SU-DHL-6 (cell line): ENCODE results near the gene DCBLD2.

Experiments
- H2AFZ ChIP-seq: fragments of 200-600 bp; sonication (generic); 2 replicates; pipeline ENCODE4 v1.6.1; 2014; ENCODE audit warnings: low read depth, mild to moderate bottlenecking, moderate library complexity, mixed read lengths, antibody characterized with exemption, low read length; ENCODE audit not compliant: severe bottlenecking
- H3F3A ChIP-seq: fragments of 200-600 bp; shearing (Covaris generic); 2 replicates; pipeline ENCODE4 v1.6.0; 2016; ENCODE audit warnings: antibody characterized with exemption, mild to moderate bottlenecking; ENCODE audit not compliant: insufficient read depth
- H3K27ac ChIP-seq: fragments of 200-600 bp; sonication (generic); 2 replicates; pipeline ENCODE4 v1.5.1; 2016; ENCODE audit warnings: low read depth, mild to moderate bottlenecking, low read length, moderate library complexity, mixed read lengths
- H3K27me3 ChIP-seq: fragments of 200-600 bp; sonication (generic), shearing (Covaris generic); 2 replicates; pipeline ENCODE4 v1.6.0; 2014; ENCODE audit warnings: mild to moderate bottlenecking, low read length
- H3K36me3 ChIP-seq: fragments of 200-600 bp; sonication (generic); 2 replicates; pipeline ENCODE4 v1.6.1; 2014; ENCODE audit warnings: mild to moderate bottlenecking, low read length, mixed read lengths
- H3K4me2 ChIP-seq: fragments of 300-600, 200-600 bp; shearing (Covaris generic), sonication (generic); 2 replicates; pipeline ENCODE4 v1.6.0; 2014; ENCODE audit warnings: low read length, low read depth, mild to moderate bottlenecking; ENCODE audit not compliant: poor library complexity, severe bottlenecking
- H3K4me3 ChIP-seq: fragments of 200-600 bp; sonication (generic); 2 replicates; pipeline ENCODE4 v1.5.1; 2014; ENCODE audit warnings: antibody characterized with exemption, low read length, mild to moderate bottlenecking, mixed read lengths; ENCODE audit not compliant: insufficient read depth, poor library complexity, severe bottlenecking
- H3K79me2 ChIP-seq: fragments of 200-600 bp; sonication (generic); 2 replicates; pipeline ENCODE4 v1.6.1; 2014; ENCODE audit warnings: mild to moderate bottlenecking, low read length, moderate library complexity; ENCODE audit not compliant: insufficient read depth
- H3K9ac ChIP-seq: fragments of 200-600 bp; sonication (generic); 2 replicates; pipeline ENCODE4 v1.7.0; 2014; ENCODE audit warnings: mild to moderate bottlenecking, low read length
- H3K9me2 ChIP-seq: fragments of 200-600 bp; sonication (generic); replicated peaks from 2 replicates; pipeline ENCODE4 v1.6.1; 2014; ENCODE audit warnings: low read length; ENCODE audit not compliant: insufficient read depth
- H3K9me3 ChIP-seq: fragments of 200-600 bp; sonication (generic); 2 replicates; pipeline ENCODE4 v1.6.1; 2014; ENCODE audit warnings: low read length, mixed read lengths; ENCODE audit not compliant: insufficient read depth
- H4K20me1 ChIP-seq: fragments of 200-600 bp; sonication (generic); 2 replicates; pipeline ENCODE4 v1.6.1; 2014; ENCODE audit warnings: low read depth, mild to moderate bottlenecking, antibody characterized with exemption, low read length, moderate library complexity, mixed read lengths
- EZH2phosphoT487 ChIP-seq: fragments of 200-600 bp; sonication (generic), shearing (Covaris generic); conservative IDR thresholded peaks from 2 replicates; pipeline ENCODE4 v1.6.1; 2018; ENCODE audit warnings: mild to moderate bottlenecking, antibody characterized with exemption, low read length, moderate library complexity, mixed read lengths
- TF ChIP-seq, protein P1 (sequence below): fragments of 200-600 bp; sonication (generic); IDR thresholded peaks from one replicate; pipeline ENCODE4 v1.5.1; 2017; ENCODE audit warnings: antibody characterized with exemption, mild to moderate bottlenecking, low read length, moderate library complexity; ENCODE audit not compliant: insufficient read depth, poor library complexity, severe bottlenecking

DCBLD2 gene

GRCh38 chr3:98814817-98815420 is 86.6 kb downstream of the DCBLD2 start:
- Histone ChIP-seq H2AFZ (no peak overlapping the region), H3K27ac (no peak overlapping the region)

DNA sequence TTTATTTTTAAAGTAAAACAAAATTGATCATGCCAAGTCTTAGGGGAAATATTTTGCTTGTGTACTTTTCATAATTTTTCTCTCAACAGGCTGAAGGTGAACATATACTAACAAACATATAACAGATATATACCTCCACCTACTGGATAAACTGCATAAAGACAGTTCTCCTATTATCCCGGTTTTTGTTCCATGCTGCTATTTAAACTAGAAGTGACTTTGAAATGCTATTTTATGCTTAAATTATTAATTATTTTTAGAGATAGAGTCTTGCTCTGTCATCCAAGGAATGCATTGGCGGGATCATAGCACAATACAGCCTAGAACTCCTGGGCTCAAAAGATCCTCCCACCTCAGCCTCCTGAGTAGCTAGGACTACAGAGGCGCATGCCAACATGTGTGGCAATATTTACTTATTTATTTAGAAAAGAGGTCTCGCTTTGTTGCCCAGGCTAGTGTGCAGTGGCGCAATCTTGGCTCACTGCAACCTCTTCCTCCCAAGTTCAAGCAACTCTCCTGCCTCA is 88.6 kb downstream of the DCBLD2 start:
- no peak overlapping the region for H3K4me3 ChIP-seq
- no peak overlapping the region for H3K9ac ChIP-seq
- no peak overlapping the region for H3K27ac ChIP-seq
- no peaks in the 10 kb centered on the region for H3K9me3 ChIP-seq
- no peaks in the 10 kb centered on the region for H3K9me2 ChIP-seq
- H3F3A ChIP-seq: no peaks in the 10 kb centered on the region
- H3K79me2 ChIP-seq: no peaks in the 10 kb centered on the region
- H3K4me2 ChIP-seq: no peak overlapping the region
- H3K27me3 ChIP-seq: no peaks in the 10 kb centered on the region
- H3K36me3 ChIP-seq: no peaks in the 10 kb centered on the region
- no peaks in the 10 kb centered on the region for H4K20me1 ChIP-seq
- no peak overlapping the region for H2AFZ ChIP-seq
- no peak for TF ChIP-seq EZH2phosphoT487
- TF ChIP-seq, protein P1, sequence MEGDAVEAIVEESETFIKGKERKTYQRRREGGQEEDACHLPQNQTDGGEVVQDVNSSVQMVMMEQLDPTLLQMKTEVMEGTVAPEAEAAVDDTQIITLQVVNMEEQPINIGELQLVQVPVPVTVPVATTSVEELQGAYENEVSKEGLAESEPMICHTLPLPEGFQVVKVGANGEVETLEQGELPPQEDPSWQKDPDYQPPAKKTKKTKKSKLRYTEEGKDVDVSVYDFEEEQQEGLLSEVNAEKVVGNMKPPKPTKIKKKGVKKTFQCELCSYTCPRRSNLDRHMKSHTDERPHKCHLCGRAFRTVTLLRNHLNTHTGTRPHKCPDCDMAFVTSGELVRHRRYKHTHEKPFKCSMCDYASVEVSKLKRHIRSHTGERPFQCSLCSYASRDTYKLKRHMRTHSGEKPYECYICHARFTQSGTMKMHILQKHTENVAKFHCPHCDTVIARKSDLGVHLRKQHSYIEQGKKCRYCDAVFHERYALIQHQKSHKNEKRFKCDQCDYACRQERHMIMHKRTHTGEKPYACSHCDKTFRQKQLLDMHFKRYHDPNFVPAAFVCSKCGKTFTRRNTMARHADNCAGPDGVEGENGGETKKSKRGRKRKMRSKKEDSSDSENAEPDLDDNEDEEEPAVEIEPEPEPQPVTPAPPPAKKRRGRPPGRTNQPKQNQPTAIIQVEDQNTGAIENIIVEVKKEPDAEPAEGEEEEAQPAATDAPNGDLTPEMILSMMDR: peak; percentile 44

More at GRCh38 chr3:98814817-98815420, 86.6 kb downstream of the DCBLD2 start:
- no peaks in the 10 kb centered on the region for H3K27me3 ChIP-seq
- no peaks in the 10 kb centered on the region for H3K9me2 ChIP-seq
- no peak overlapping the region for H3K4me2 ChIP-seq
- no peaks in the 10 kb centered on the region for H3F3A ChIP-seq
- H3K9ac ChIP-seq: no peak overlapping the region
- no peaks in the 10 kb centered on the region for H3K36me3 ChIP-seq
- H4K20me1 ChIP-seq: no peaks in the 10 kb centered on the region
- no peaks in the 10 kb centered on the region for H3K79me2 ChIP-seq
- no peak overlapping the region for H3K4me3 ChIP-seq
- no peaks in the 10 kb centered on the region for H3K9me3 ChIP-seq
- TF ChIP-seq EZH2phosphoT487: no peak
- TF ChIP-seq, protein P1: no peak

DNA sequence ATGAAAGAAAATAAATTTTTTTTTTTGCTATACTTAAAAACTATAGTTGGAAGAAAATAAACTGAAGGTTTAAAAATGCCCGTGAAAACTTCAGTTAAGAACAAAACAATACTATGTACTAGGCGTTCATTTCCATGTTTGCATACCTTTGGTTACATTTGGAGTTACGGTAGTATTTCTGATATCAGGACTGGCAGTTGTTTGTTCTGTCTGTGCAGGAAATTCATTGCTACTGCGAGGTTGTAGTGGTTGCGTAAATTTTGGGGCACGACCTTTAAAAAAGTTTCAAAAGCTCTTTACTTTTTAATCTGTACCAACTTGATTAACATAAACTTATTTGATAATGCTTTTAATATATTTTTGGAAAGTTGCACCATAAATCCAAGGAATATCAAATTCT is 90.4 kb downstream of the DCBLD2 start:
- H3K27me3 ChIP-seq: no peaks in the 10 kb centered on the region
- H3K79me2 ChIP-seq: no peaks in the 10 kb centered on the region
- no peaks in the 10 kb centered on the region for H3K9me3 ChIP-seq
- no peak overlapping the region for H3K27ac ChIP-seq
- no peak overlapping the region for H3K9ac ChIP-seq
- TF ChIP-seq, protein P1: no peak
- TF ChIP-seq EZH2phosphoT487: no peak
- no peak overlapping the region for H3K4me2 ChIP-seq
- no peaks in the 10 kb centered on the region for H3F3A ChIP-seq
- no peaks in the 10 kb centered on the region for H3K9me2 ChIP-seq
- H3K36me3 ChIP-seq: no peaks in the 10 kb centered on the region
- no peak overlapping the region for H3K4me3 ChIP-seq
- no peak overlapping the region for H2AFZ ChIP-seq
- no peaks in the 10 kb centered on the region for H4K20me1 ChIP-seq
